ENCODE data around the gene BACE1-AS.
"Not testable (repeated sequence)": the region's sequence is repeated elsewhere in the genome, so short reads cannot be mapped to it uniquely, and the experiment has no call there.

The BACE1-AS gene

GRCh38 chr11:117318738-117319137 lies 27.6 kb downstream of the BACE1-AS start:
- DNase-seq (ENCODE audit: extremely low read depth in 1 of 2, low read depth in 1 of 2) = no peak

- DNase-seq (ENCODE audit: extremely low read depth in 1 of 2, low read depth in 1 of 2) = no peak
These were observed 28.2 kb downstream of the BACE1-AS start for GRCh38 chr11:117319214-117319840.

GRCh38 chr11:117327255-117327566 lies 36.1 kb downstream of the BACE1-AS start:
- DNase-seq (ENCODE audit: extremely low read depth in 1 of 2, low read depth in 1 of 2) = not testable (repeated sequence)

- DNase-seq (ENCODE audit: extremely low read depth in 1 of 2, low read depth in 1 of 2) = peak; percentile 86 to 87
These were observed 36.6 kb downstream of the BACE1-AS start, which contains the start of gene CEP164 for GRCh38 chr11:117327567-117328374. Gene CEP164, plus strand, starts transcription at chr11:117327854. Its CDS starts 10,733 bp downstream, at chr11:117338587.

GRCh38 chr11:117328375-117329010 lies 37.3 kb downstream of the BACE1-AS start:
- no peak for DNase-seq (ENCODE audit: extremely low read depth in 1 of 2, low read depth in 1 of 2)

GRCh38 chr11:117332843-117333242 lies 41.7 kb downstream of the BACE1-AS start:
- DNase-seq (ENCODE audit: extremely low read depth in 1 of 2, low read depth in 1 of 2) = no peak

- no peak for DNase-seq (ENCODE audit: extremely low read depth in 1 of 2, low read depth in 1 of 2)
These were observed 42.8 kb downstream of the BACE1-AS start for GRCh38 chr11:117333917-117334316.

GRCh38 chr11:117334896-117335295 lies 43.8 kb downstream of the BACE1-AS start:
- no peak for DNase-seq (ENCODE audit: extremely low read depth in 1 of 2, low read depth in 1 of 2)

GRCh38 chr11:117335399-117335798 lies 44.3 kb downstream of the BACE1-AS start:
- DNase-seq (ENCODE audit: extremely low read depth in 1 of 2, low read depth in 1 of 2) = no peak

GRCh38 chr11:117337076-117337475 lies 45.9 kb downstream of the BACE1-AS start:
- no peak for DNase-seq (ENCODE audit: extremely low read depth in 1 of 2, low read depth in 1 of 2)

Data from activated CD8-positive, alpha-beta memory T cell treated with anti-CD3 and anti-CD28 coated beads for 1 hour (primary cell).